ENCODE results near the gene PFDN6. TPM values are rescaled to one million over a fixed set of nuclear protein-coding genes. Genes with fewer than 3 reads are reported as not detected.

PFDN6 gene
- total and polyA plus RNA-seq, 2 of the 13 experiments (the other 11 are each of a cell fraction or from before 2014, with no cell fraction given): 75.5 to 87.0 TPM

DNA sequence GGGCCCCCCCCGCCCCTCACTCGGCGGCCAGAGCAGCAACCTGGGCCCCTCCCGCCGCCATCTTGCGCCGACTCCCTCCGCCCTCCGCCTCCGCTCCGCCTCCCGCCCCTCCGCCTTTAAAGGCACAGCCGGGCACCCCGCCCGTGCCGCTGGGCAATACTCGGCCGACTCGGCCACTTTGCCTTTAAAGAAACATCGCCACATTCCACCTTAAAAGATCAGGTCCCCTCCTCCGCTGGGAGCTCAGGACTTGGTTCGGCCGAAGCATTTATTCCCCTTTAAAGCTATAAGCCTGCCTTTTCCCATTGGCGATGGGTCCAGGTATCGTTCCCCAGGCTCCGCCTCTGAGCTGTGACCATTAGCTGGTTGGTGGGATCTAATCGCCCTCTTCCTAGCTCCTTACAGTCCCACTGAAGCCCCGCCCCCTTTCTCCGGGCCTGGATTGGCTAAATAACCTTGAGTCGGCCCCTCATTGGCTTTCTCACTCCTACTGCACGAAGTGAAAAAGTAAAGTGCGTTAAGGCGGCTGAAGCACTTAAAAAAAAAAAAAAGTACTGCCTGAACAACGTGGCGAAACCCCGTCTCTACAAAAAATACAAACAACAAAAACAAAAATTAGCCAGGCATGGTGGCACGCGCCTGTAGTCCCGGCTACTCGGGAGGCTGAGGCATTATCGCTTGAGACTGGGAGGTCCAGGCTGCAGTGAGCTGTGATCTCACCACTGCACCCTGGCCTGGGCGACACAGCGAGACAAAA lies 28.4 kb downstream of the PFDN6 start, which contains the start of gene ZBTB22 (continued):
- TF ChIP-seq NFKB2 (CRISPR knock-in tag; IDR thresholded peaks at IDR 0.05; ENCODE audit: borderline replicate concordance): 0 out of 2 replicates have a peak, but pooled peaks have one; percentile 52
- peak; percentile 26; the same call in 1 of the 2 replicates for TF ChIP-seq DMAP1 (CRISPR knock-in tag; IDR thresholded peaks at IDR 0.05)
- 0 out of 2 replicates have a peak, but pooled peaks have one; percentile 18 for TF ChIP-seq AHR (CRISPR knock-in tag; IDR thresholded peaks at IDR 0.05)
- TF ChIP-seq, protein P1, sequence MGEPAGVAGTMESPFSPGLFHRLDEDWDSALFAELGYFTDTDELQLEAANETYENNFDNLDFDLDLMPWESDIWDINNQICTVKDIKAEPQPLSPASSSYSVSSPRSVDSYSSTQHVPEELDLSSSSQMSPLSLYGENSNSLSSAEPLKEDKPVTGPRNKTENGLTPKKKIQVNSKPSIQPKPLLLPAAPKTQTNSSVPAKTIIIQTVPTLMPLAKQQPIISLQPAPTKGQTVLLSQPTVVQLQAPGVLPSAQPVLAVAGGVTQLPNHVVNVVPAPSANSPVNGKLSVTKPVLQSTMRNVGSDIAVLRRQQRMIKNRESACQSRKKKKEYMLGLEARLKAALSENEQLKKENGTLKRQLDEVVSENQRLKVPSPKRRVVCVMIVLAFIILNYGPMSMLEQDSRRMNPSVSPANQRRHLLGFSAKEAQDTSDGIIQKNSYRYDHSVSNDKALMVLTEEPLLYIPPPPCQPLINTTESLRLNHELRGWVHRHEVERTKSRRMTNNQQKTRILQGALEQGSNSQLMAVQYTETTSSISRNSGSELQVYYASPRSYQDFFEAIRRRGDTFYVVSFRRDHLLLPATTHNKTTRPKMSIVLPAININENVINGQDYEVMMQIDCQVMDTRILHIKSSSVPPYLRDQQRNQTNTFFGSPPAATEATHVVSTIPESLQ (CRISPR knock-in tag; conservative IDR thresholded peaks at IDR 0.05): no peak; the same call in 1 of the 2 replicates
- TF ChIP-seq PITX1 (CRISPR knock-in tag; IDR thresholded peaks at IDR 0.05): peak; percentile 46; the same call in 1 of the 2 replicates
- TF ChIP-seq PAF1 (CRISPR knock-in tag; IDR thresholded peaks at IDR 0.05): no peak
- TF ChIP-seq, protein P2, sequence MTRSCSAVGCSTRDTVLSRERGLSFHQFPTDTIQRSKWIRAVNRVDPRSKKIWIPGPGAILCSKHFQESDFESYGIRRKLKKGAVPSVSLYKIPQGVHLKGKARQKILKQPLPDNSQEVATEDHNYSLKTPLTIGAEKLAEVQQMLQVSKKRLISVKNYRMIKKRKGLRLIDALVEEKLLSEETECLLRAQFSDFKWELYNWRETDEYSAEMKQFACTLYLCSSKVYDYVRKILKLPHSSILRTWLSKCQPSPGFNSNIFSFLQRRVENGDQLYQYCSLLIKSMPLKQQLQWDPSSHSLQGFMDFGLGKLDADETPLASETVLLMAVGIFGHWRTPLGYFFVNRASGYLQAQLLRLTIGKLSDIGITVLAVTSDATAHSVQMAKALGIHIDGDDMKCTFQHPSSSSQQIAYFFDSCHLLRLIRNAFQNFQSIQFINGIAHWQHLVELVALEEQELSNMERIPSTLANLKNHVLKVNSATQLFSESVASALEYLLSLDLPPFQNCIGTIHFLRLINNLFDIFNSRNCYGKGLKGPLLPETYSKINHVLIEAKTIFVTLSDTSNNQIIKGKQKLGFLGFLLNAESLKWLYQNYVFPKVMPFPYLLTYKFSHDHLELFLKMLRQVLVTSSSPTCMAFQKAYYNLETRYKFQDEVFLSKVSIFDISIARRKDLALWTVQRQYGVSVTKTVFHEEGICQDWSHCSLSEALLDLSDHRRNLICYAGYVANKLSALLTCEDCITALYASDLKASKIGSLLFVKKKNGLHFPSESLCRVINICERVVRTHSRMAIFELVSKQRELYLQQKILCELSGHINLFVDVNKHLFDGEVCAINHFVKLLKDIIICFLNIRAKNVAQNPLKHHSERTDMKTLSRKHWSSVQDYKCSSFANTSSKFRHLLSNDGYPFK (CRISPR knock-in tag; IDR thresholded peaks at IDR 0.05; ENCODE audit: borderline replicate concordance): peak; percentile 63; the same call in 1 of the 2 replicates
- TF ChIP-seq AGO2 (optimal IDR thresholded peaks at IDR 0.05; ENCODE audit: low read depth, low read length): peak; percentile 40
- TF ChIP-seq, protein P3, sequence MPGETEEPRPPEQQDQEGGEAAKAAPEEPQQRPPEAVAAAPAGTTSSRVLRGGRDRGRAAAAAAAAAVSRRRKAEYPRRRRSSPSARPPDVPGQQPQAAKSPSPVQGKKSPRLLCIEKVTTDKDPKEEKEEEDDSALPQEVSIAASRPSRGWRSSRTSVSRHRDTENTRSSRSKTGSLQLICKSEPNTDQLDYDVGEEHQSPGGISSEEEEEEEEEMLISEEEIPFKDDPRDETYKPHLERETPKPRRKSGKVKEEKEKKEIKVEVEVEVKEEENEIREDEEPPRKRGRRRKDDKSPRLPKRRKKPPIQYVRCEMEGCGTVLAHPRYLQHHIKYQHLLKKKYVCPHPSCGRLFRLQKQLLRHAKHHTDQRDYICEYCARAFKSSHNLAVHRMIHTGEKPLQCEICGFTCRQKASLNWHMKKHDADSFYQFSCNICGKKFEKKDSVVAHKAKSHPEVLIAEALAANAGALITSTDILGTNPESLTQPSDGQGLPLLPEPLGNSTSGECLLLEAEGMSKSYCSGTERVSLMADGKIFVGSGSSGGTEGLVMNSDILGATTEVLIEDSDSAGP (CRISPR knock-in tag; IDR thresholded peaks at IDR 0.05; ENCODE audit: borderline replicate concordance): peak; percentile 99
- TF ChIP-seq, protein P4, sequence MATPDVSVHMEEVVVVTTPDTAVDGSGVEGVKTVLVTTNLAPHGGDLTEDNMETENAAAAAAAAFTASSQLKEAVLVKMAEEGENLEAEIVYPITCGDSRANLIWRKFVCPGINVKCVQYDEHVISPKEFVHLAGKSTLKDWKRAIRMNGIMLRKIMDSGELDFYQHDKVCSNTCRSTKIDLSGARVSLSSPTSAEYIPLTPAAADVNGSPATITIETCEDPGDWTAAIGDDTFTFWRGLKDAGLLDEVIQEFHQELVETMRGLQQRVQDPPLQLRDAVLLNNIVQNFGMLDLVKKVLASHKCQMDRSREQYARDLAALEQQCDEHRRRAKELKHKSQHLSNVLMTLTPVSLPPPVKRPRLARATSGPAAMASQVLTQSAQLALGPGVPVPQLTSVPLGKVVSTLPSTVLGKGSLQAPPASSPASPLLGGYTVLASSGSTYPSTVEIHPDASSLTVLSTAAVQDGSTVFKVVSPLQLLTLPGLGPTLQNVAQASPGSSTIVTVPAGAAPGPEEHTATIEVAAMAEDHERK (CRISPR knock-in tag; IDR thresholded peaks at IDR 0.05; ENCODE audit: low read depth): 0 out of 2 replicates have a peak, but pooled peaks have one; percentile 29
- TF ChIP-seq BHLHE40 (IDR thresholded peaks at IDR 0.05; ENCODE audit: low read length): 0 out of 2 replicates have a peak, but pooled peaks have one; percentile 26
- TF ChIP-seq KLF12 (CRISPR knock-in tag; IDR thresholded peaks at IDR 0.05; ENCODE audit: borderline replicate concordance): no peak
- no peak for TF ChIP-seq ZNF878 (CRISPR knock-in tag; IDR thresholded peaks at IDR 0.05)
- TF ChIP-seq ZNF33B (CRISPR knock-in tag; IDR thresholded peaks at IDR 0.05): 0 out of 2 replicates have a peak, but pooled peaks have one; percentile 43
- TF ChIP-seq PRMT3 (CRISPR knock-in tag; IDR thresholded peaks at IDR 0.05; ENCODE audit: borderline replicate concordance, low read depth): no peak
- TF ChIP-seq, protein P5, sequence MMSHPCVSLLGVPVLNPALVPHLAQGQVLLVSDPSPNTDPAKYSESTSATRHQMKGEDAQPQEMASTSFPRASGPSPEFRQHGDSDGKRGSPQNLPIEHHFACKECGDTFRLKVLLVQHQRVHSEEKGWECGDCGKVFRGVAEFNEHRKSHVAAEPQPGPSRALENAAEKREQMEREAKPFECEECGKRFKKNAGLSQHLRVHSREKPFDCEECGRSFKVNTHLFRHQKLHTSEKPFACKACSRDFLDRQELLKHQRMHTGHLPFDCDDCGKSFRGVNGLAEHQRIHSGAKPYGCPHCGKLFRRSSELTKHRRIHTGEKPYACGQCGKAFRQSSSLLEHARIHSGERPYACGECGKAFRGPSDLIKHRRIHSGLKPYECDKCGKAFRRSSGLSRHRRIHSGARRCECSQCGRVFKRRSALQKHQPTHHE (CRISPR knock-in tag; IDR thresholded peaks at IDR 0.05; ENCODE audit: borderline replicate concordance): 0 out of 2 replicates have a peak, but pooled peaks have one; percentile 43
- peak; percentile 11; the same call in 1 of the 2 replicates for TF ChIP-seq HNF4A (CRISPR knock-in tag; IDR thresholded peaks at IDR 0.05)
